ENCODE measurements around the gene FCGR2B.
"Not testable (repeated sequence)": the region's sequence is repeated elsewhere in the genome, so short reads cannot be mapped to it uniquely, and the experiment has no call there.

FCGR2B gene

GRCh38 chr1:161693020-161693712 lies 30.2 kb downstream of the FCGR2B start:
- H3K9me3 ChIP-seq (ENCODE audit: control insufficient read depth, insufficient read depth, low read depth, low read length); H3K4me3 ChIP-seq (ENCODE audit: low read depth, low read length); H3K4me1 ChIP-seq (ENCODE audit: control insufficient read depth, insufficient read depth, low read length); H3K36me3 ChIP-seq (ENCODE audit: control insufficient read depth in 2 of 2, insufficient read depth in 1 of 2, low read length in 2 of 2); POLR2A ChIA-PET; H3K27ac ChIP-seq (ENCODE audit: extremely low read depth, low read depth, low read length); CTCF ChIA-PET: not testable (repeated sequence)
- peak; percentile 80 for TF ChIP-seq ZIC2 (tag by site-specific recombination; IDR thresholded peaks at IDR 0.05)

- POLR2A ChIA-PET; H3K9me3 ChIP-seq (ENCODE audit: control insufficient read depth, insufficient read depth, low read depth, low read length); CTCF ChIA-PET: not testable (repeated sequence)
These were observed 35.4 kb downstream of the FCGR2B start for GRCh38 chr1:161698302-161698701.

GRCh38 chr1:161702250-161702649 lies 39.3 kb downstream of the FCGR2B start:
- H3K4me3 ChIP-seq (ENCODE audit: low read depth, low read length) = no peak overlapping the region
- H3K27ac ChIP-seq (ENCODE audit: extremely low read depth, low read depth, low read length) = no peak overlapping the region
- POLR2A ChIA-PET = interaction anchor here (0.7 to 1.1 kb wide), 2 partner anchors 11 to 24 kb away, joined by 3 to 4 read pairs; no protein-coding TSS in a partner anchor
- no peaks in the 10 kb centered on the region for H3K9me3 ChIP-seq (ENCODE audit: control insufficient read depth, insufficient read depth, low read depth, low read length)
- CTCF ChIA-PET = no interaction called here
- no peaks in the 10 kb centered on the region for H3K36me3 ChIP-seq (ENCODE audit: control insufficient read depth in 2 of 2, insufficient read depth in 1 of 2, low read length in 2 of 2)
- TF ChIP-seq OVOL3 (tag by site-specific recombination; IDR thresholded peaks at IDR 0.05) (no peak), ZNF704 (tag by site-specific recombination; IDR thresholded peaks at IDR 0.05) (no peak), GLIS1 (tag by site-specific recombination; IDR thresholded peaks at IDR 0.05) (peak; percentile 58; the same call in 1 of the 2 replicates)
- no peaks in the 10 kb centered on the region for H3K4me1 ChIP-seq (ENCODE audit: control insufficient read depth, insufficient read depth, low read length)

More at GRCh38 chr1:161698302-161698701, 35.4 kb downstream of the FCGR2B start:
- not testable (repeated sequence) for H3K4me3 ChIP-seq (ENCODE audit: low read depth, low read length); H3K36me3 ChIP-seq (ENCODE audit: control insufficient read depth in 2 of 2, insufficient read depth in 1 of 2, low read length in 2 of 2); H3K4me1 ChIP-seq (ENCODE audit: control insufficient read depth, insufficient read depth, low read length); H3K27ac ChIP-seq (ENCODE audit: extremely low read depth, low read depth, low read length)

GRCh38 chr1:161705537-161705936 lies 42.6 kb downstream of the FCGR2B start:
- Histone ChIP-seq H3K4me3 (ENCODE audit: low read depth, low read length) (no peak overlapping the region), H3K27ac (ENCODE audit: extremely low read depth, low read depth, low read length) (no peak overlapping the region), H3K36me3 (ENCODE audit: control insufficient read depth in 2 of 2, insufficient read depth in 1 of 2, low read length in 2 of 2) (no peaks in the 10 kb centered on the region), H3K4me1 (ENCODE audit: control insufficient read depth, insufficient read depth, low read length) (no peaks in the 10 kb centered on the region), H3K9me3 (ENCODE audit: control insufficient read depth, insufficient read depth, low read depth, low read length) (no peaks in the 10 kb centered on the region)
- no peak for TF ChIP-seq ZNF239 (tag by site-specific recombination; IDR thresholded peaks at IDR 0.05)
- TF ChIP-seq ZNF169 (tag by site-specific recombination; IDR thresholded peaks at IDR 0.05) = no peak
- TF ChIP-seq SCRT2 (tag by site-specific recombination; IDR thresholded peaks at IDR 0.05) = no peak
- TF ChIP-seq ZBTB11 (tag by site-specific recombination; conservative IDR thresholded peaks at IDR 0.05; ENCODE audit: low read depth) = no peak
- no peak for TF ChIP-seq ZNF518A (tag by site-specific recombination; conservative IDR thresholded peaks at IDR 0.05; ENCODE audit: low read depth)
- no peak for TF ChIP-seq ZNF664 (tag by site-specific recombination; IDR thresholded peaks at IDR 0.05)
- TF ChIP-seq ZFP37 (tag by site-specific recombination; IDR thresholded peaks at IDR 0.05) = no peak
- no peak for TF ChIP-seq ZNF768 (tag by site-specific recombination; IDR thresholded peaks at IDR 0.05)
- no peak for TF ChIP-seq ZNF248 (tag by site-specific recombination; IDR thresholded peaks at IDR 0.05)
- TF ChIP-seq ZBTB48 (tag by site-specific recombination; IDR thresholded peaks at IDR 0.05) = no peak
- CTCF ChIA-PET = interaction anchor here (0.6 kb wide), 1 partner anchor 22 kb away, joined by 6 read pairs; no protein-coding TSS in a partner anchor
- POLR2A ChIA-PET = no interaction called here

All from HEK293 (cell line).